K562 (cell line): ENCODE measurements around the gene CMTR2. TPM values are rescaled to one million over a fixed set of nuclear protein-coding genes. Genes with fewer than 3 reads are reported as not detected.
A peak's percentile ranks its signal among the peaks of the same experiment; 100 is the strongest.

Experiments used
- ARID1B ChIP-seq: fragments of 450-650 bp; IDR thresholded peaks from 2 replicates; pipeline ENCODE4 v1.6.1; 2016; ENCODE audit warnings: antibody characterized with exemption, mild to moderate bottlenecking, inconsistent platforms
- BHLHE40 ChIP-seq: IDR thresholded peaks from 2 replicates; pipeline ENCODE4 v1.6.1; 2011; ENCODE audit warnings: low read length, improper control_type of control experiment
- GABPB1 ChIP-seq: sonication (generic); formaldehyde crosslinking; IDR thresholded peaks from 2 replicates; pipeline ENCODE4 v1.8.0; 2022; ENCODE audit warnings: mild to moderate bottlenecking, missing genetic modification reagents
- KAT7 ChIP-seq: sonication (generic); formaldehyde crosslinking; IDR thresholded peaks from 2 replicates; pipeline ENCODE4 v1.8.0; 2022; ENCODE audit warnings: missing genetic modification reagents, mild to moderate bottlenecking, borderline replicate concordance
- KDM1A ChIP-seq, 2 experiments: fragments of 450-650 bp; IDR thresholded peaks; 2 replicates each; pipeline ENCODE4 v1.6.1; 2016; ENCODE audit warnings: mild to moderate bottlenecking in 2 of 2
- MITF ChIP-seq: IDR thresholded peaks from 2 replicates; pipeline ENCODE4 v1.6.1; 2014; ENCODE audit warnings: antibody characterized with exemption
- MTF1 ChIP-seq: fragments of 250-450 bp; sonication (Bioruptor Pico); IDR thresholded peaks from 2 replicates; pipeline ENCODE4 v1.9.0; 2021; ENCODE audit warnings: moderate library complexity, mild to moderate bottlenecking, inconsistent platforms, borderline replicate concordance
- MXD1 ChIP-seq: fragments of 250-450 bp; sonication (Bioruptor Pico); IDR thresholded peaks from 2 replicates; pipeline ENCODE4 v1.8.0; 2021; ENCODE audit warnings: borderline replicate concordance, mild to moderate bottlenecking, moderate library complexity; ENCODE audit not compliant: poor library complexity, severe bottlenecking
- NFIC ChIP-seq: fragments of 450-650 bp; IDR thresholded peaks from 2 replicates; pipeline ENCODE4 v1.6.1; 2017; ENCODE audit warnings: mild to moderate bottlenecking, inconsistent platforms
- PHF20 ChIP-seq: fragments of 450-650 bp; IDR thresholded peaks from 2 replicates; pipeline ENCODE4 v1.6.1; 2018; ENCODE audit not compliant: partially characterized antibody
- POLR2A ChIP-seq: fragments of 450-650 bp; conservative IDR thresholded peaks from 2 replicates; pipeline ENCODE4 v1.6.1; 2016
- RBFOX2 ChIP-seq: fragments of 200-400 bp; formaldehyde crosslinking; IDR thresholded peaks from 2 replicates; pipeline ENCODE4 v1.6.1; 2017; ENCODE audit warnings: low read depth, mild to moderate bottlenecking, low read length, moderate library complexity
- RBM22 ChIP-seq: fragments of 200-400 bp; formaldehyde crosslinking; IDR thresholded peaks from 2 replicates; pipeline ENCODE4 v1.6.1; 2018; ENCODE audit warnings: low read length, low read depth; ENCODE audit not compliant: poor library complexity, severe bottlenecking
- U2AF1 ChIP-seq: fragments of 200-400 bp; formaldehyde crosslinking; optimal IDR thresholded peaks from 2 replicates; pipeline ENCODE3; 2017; ENCODE audit warnings: mild to moderate bottlenecking, low read depth, low read length, moderate library complexity
- U2AF2 ChIP-seq: fragments of 200-400 bp; formaldehyde crosslinking; optimal IDR thresholded peaks from 2 replicates; pipeline ENCODE3; 2017; ENCODE audit warnings: low read depth, mild to moderate bottlenecking, low read length
- ZNF766 ChIP-seq: fragments of 200-800 bp; sonication (Bioruptor generic); conservative IDR thresholded peaks from 2 replicates; pipeline ENCODE4 v1.6.1; 2016; ENCODE audit warnings: missing genetic modification characterization, missing compliant biosample characterization
- polyA plus RNA-seq, 8 experiments: library from polyadenylated mRNA; depleted of rRNA in 4 of 8; stranded (reverse) in 5 of 8; unstranded in 3 of 8; fragments of >200 nt; fragmentation: Nextera tagmentation in 2 of 8; fragmentation: Illumina TruSeq in 1 of 8; extraction: Ambion mirVana in 2 of 8; extraction: Trizol in 1 of 8; gene quantifications; 2 replicates each; pipeline versions ENCODE4 v1.2.1 to v1.2.3, GENCODE V29; 2011 to 2014; ENCODE audit warnings: inconsistent platforms in 1 of 8, missing spikeins in 1 of 8
- total RNA-seq, 7 experiments: library from RNA; depleted of rRNA in 6 of 7; stranded (reverse); fragments of >200 nt in 6 of 7; fragmentation: Illumina TruSeq in 2 of 7; extraction: Trizol in 2 of 7; gene quantifications; 2 replicates each; pipeline versions ENCODE4 v1.2.1 to v1.2.3, GENCODE V29; 2011 to 2021; ENCODE audit warnings: low replicate concordance in 1 of 7
- TF ChIP-seq, protein P1 (sequence below): fragments of 450-650 bp; formaldehyde crosslinking; IDR thresholded peaks from 2 replicates; pipeline ENCODE4 v1.4.0; 2020; ENCODE audit warnings: mild to moderate bottlenecking, moderate library complexity
- TF ChIP-seq, protein P2 (sequence below), 2 experiments: fragments of 250-450 bp in 1 of 2; fragments of 450-650 bp in 1 of 2; sonication (Bioruptor Pico) in 1 of 2; IDR thresholded peaks; 2 replicates each; pipeline versions ENCODE4 v1.6.1 to v1.8.0; 2016 to 2021; ENCODE audit warnings: mild to moderate bottlenecking in 2 of 2, moderate library complexity in 2 of 2, missing compliant biosample characterization in 1 of 2, missing genetic modification characterization in 1 of 2

The CMTR2 gene
- total and polyA plus RNA-seq, 9 of the 15 experiments (the other 6 are each of a cell fraction or from before 2014, with no cell fraction given), result 4.6 to 24.8 (median 12.7) TPM

DNA sequence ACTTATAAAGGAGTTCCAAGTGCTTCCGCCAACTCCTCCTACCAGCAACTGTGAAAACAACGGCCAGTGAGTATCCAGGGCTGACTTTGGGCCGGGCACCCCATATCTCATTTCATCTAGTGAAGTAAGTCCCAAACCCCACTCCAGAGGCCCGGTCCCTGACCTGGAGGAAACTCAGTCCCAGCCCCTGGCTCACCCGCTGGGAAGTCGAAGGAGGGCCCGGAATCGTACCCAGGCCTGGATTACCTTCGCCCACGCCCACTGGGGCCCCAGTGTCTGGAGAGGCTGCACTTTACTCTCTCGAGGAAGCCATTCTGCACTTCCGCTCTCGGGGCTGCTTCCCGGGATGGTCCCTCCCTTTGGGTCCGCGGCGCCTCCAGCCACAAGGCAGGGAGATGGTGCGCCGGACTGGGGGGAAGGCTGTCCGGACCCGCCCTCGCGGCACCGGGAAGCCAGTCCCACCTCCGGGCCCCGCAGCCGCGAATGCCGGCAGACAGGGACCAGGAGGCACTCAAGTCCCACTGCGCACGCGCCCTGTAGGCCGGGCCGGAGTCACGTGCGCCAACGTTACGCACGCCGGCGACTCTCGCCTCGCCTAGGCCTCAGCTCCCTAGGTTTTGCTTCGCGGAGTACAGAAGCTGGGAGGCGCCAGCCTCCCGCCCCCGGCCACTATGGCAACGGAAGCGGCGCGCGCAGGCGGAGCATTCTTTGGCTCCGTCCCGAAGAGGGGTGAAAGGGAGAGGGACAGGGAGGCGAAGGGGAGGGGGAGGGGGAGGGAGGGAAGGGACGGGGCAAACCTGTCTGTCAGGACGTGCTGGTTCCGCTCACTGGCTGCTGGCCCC, at the start of gene CMTR2 (continued):
- TF ChIP-seq U2AF1 (no peak), RBFOX2 (peak; percentile 94), ARID1B (peak; percentile 33; the same call in 1 of the 2 replicates), ZNF766 (CRISPR knock-in tag) (0 out of 2 replicates have a peak, but pooled peaks have one; percentile 54), MXD1 (CRISPR knock-in tag) (no peak), MITF (peak; percentile 77), BHLHE40 (peak; percentile 99), PHF20 (peak; percentile 68), POLR2A (peak; percentile 95), U2AF2 (no peak), KAT7 (CRISPR knock-in tag) (peak; percentile 34; the same call in 1 of the 2 replicates), NFIC (peak; percentile 14), MTF1 (no peak), KDM1A (IDR thresholded peaks at IDR 0.05) (peak in 1 of 2 experiments; percentile 63; a peak in 2 of 4 replicates), RBM22 (peak; percentile 55), GABPB1 (CRISPR knock-in tag) (peak; percentile 79)
- TF ChIP-seq, protein P1, sequence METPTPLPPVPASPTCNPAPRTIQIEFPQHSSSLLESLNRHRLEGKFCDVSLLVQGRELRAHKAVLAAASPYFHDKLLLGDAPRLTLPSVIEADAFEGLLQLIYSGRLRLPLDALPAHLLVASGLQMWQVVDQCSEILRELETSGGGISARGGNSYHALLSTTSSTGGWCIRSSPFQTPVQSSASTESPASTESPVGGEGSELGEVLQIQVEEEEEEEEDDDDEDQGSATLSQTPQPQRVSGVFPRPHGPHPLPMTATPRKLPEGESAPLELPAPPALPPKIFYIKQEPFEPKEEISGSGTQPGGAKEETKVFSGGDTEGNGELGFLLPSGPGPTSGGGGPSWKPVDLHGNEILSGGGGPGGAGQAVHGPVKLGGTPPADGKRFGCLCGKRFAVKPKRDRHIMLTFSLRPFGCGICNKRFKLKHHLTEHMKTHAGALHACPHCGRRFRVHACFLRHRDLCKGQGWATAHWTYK (CRISPR knock-in tag), result no peak; the same call in 1 of the 2 replicates
- TF ChIP-seq, protein P2, sequence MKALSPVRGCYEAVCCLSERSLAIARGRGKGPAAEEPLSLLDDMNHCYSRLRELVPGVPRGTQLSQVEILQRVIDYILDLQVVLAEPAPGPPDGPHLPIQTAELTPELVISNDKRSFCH (CRISPR knock-in tag; IDR thresholded peaks at IDR 0.05), result no peak
- TF ChIP-seq, protein P2 (tag; IDR thresholded peaks at IDR 0.05), result 0 out of 2 replicates have a peak, but pooled peaks have one; percentile 44
